Tibial artery (tissue), 4 donors: ENCODE data around the gene RALGPS1.

Experiments used
- DNase-seq, 2 donors: peaks; one replicate each; pipeline ENCODE4 v3.0.0-alpha.2; 2019
- H3K27ac ChIP-seq, 2 donors: fragments of 200-600 bp; sonication (generic) in 1 of 2; 1 replicate in 1 of 2; 2 replicates in 1 of 2; pipeline ENCODE4 v1.5.1; 2018 to 2019; ENCODE audit warnings: mild to moderate bottlenecking in 1 of 2
- H3K27me3 ChIP-seq, 2 donors: fragments of 200-600 bp; sonication (generic) in 1 of 2; one replicate each; pipeline versions ENCODE4 v1.5.1 to v1.6.0; 2016 to 2019
- H3K36me3 ChIP-seq, 3 donors: fragments of 200-600 bp; sonication (generic) in 2 of 3; one replicate each; pipeline ENCODE4 v1.5.1; 2016 to 2019; ENCODE audit warnings: mild to moderate bottlenecking in 2 of 3
- H3K4me1 ChIP-seq, 4 donors: fragments of 200-600 bp; sonication (generic) in 2 of 4; 1 replicate in 3 of 4; 2 replicates in 1 of 4; pipeline ENCODE4 v1.5.1; 2016 to 2019
- H3K4me3 ChIP-seq, 2 donors: fragments of 200-600 bp; sonication (generic) in 1 of 2; 1 replicate in 1 of 2; 2 replicates in 1 of 2; pipeline ENCODE4 v1.5.1; 2018 to 2019; ENCODE audit warnings: mild to moderate bottlenecking in 2 of 2
- H3K9me3 ChIP-seq, 3 donors: fragments of 200-600 bp; sonication (generic) in 1 of 3; one replicate each; pipeline ENCODE4 v1.5.1; 2016 to 2019
- intact Hi-C: fragments of 100-400 bp; cut with DNase I; formaldehyde crosslinking; loops from one replicate; pipeline ENCODE4 v1.15.0; 2023; ENCODE audit warnings: low total_unique reads
- TF ChIP-seq, protein P1 (sequence below), 2 experiments: fragments of 200-600 bp in 1 of 2; fragments of 450-650 bp in 1 of 2; IDR thresholded peaks; one replicate each; pipeline ENCODE4 v1.5.1; 2017 to 2019; ENCODE audit warnings: antibody characterized with exemption in 2 of 2, mild to moderate bottlenecking in 1 of 2, moderate library complexity in 1 of 2

RALGPS1 gene

DNA sequence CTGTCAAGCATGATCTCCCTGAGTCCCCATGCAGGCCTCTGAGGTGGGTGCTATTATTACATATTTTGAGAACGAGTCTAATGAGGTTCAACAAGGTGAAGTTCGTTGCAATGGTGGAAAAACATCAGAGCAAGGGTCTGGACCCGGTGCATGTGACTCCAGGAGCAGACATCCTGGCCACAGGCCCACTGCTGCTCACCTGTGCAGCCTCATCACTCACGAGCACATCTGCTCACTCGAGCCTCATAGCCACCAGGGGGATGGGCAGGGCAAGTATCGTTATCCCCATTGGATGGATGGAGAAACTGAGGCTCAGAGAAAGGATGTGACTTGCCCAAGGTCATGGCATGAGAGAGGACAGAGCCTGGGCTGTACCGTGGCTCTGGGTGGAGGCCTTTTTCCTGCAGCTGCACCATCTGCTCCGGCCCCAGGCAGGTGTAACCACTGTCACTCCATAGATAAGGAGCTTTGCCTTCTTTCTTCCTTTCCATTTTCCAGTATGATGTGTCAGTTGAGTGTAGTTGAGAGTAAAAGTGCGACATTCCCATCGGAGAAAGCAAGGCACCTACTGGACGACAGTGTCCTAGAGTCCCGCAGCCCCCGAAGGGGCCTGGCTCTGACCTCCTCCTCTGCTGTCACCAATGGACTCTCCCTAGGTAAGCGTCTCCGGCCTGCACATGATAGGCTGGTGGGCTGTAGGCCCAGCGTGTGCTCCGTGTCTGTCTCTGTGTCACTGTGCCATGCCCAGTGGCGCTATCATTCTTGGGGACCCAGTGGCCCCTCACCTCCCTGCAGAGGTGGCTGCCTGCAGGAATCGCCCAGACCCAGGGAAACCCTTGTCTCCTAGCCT lies 281.6 kb downstream of the RALGPS1 start:
- Histone ChIP-seq H3K4me3 (no peak overlapping the region), H3K27ac (no peak overlapping the region), H3K9me3 (no peaks in the 10 kb centered on the region), H3K27me3 (no peaks in the 10 kb centered on the region), H3K4me1 (peaks cover 0 to 30% (median 19%) of the 10 kb centered on the region in 4 donors), H3K36me3 (no peaks in the 10 kb centered on the region)
- intact Hi-C loops: no loop called here
- DNase-seq: no peak
- TF ChIP-seq, protein P1, sequence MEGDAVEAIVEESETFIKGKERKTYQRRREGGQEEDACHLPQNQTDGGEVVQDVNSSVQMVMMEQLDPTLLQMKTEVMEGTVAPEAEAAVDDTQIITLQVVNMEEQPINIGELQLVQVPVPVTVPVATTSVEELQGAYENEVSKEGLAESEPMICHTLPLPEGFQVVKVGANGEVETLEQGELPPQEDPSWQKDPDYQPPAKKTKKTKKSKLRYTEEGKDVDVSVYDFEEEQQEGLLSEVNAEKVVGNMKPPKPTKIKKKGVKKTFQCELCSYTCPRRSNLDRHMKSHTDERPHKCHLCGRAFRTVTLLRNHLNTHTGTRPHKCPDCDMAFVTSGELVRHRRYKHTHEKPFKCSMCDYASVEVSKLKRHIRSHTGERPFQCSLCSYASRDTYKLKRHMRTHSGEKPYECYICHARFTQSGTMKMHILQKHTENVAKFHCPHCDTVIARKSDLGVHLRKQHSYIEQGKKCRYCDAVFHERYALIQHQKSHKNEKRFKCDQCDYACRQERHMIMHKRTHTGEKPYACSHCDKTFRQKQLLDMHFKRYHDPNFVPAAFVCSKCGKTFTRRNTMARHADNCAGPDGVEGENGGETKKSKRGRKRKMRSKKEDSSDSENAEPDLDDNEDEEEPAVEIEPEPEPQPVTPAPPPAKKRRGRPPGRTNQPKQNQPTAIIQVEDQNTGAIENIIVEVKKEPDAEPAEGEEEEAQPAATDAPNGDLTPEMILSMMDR (IDR thresholded peaks at IDR 0.05): no peak

DNA sequence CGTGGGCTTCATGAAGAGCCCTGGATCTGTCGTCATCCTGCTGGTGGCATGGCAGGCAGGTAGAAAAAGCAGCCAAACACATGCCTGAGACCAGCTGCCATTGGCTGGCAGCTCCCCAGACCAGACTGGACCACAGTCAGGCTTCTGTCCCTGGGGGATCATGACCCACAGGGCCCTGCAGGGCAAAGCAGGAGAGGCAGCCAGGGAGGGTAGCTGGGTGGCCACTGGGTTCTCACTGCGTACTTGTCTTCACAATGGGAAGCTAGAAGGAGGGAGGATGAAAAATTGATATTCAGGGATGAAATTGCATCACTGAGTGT lies 282.2 kb downstream of the RALGPS1 start:
- no peak overlapping the region for H3K27ac ChIP-seq
- peaks cover 0 to 2% (median 0%) of the 10 kb centered on the region in 3 donors for H3K36me3 ChIP-seq
- H3K27me3 ChIP-seq: no peaks in the 10 kb centered on the region
- intact Hi-C loops: no loop called here
- H3K9me3 ChIP-seq: no peaks in the 10 kb centered on the region
- peaks cover 0 to 30% (median 19%) of the 10 kb centered on the region in 4 donors for H3K4me1 ChIP-seq
- H3K4me3 ChIP-seq: no peak overlapping the region
- TF ChIP-seq, protein P1 (IDR thresholded peaks at IDR 0.05): no peak
- DNase-seq: no peak

- Histone ChIP-seq H3K4me3 (no peak overlapping the region), H3K27ac (peak overlapping the region; percentile 1 to 34), H3K36me3 (peaks cover 0 to 4% (median 0%) of the 10 kb centered on the region in 3 donors), H3K9me3 (no peaks in the 10 kb centered on the region), H3K27me3 (no peaks in the 10 kb centered on the region), H3K4me1 (peaks cover 0 to 30% (median 19%) of the 10 kb centered on the region in 4 donors)
- TF ChIP-seq, protein P1 (IDR thresholded peaks at IDR 0.05): no peak
- no peak for DNase-seq
- intact Hi-C loops: no loop called here
Observed at GRCh38 chr9:127197186-127197860, 282.7 kb downstream of the RALGPS1 start.

DNA sequence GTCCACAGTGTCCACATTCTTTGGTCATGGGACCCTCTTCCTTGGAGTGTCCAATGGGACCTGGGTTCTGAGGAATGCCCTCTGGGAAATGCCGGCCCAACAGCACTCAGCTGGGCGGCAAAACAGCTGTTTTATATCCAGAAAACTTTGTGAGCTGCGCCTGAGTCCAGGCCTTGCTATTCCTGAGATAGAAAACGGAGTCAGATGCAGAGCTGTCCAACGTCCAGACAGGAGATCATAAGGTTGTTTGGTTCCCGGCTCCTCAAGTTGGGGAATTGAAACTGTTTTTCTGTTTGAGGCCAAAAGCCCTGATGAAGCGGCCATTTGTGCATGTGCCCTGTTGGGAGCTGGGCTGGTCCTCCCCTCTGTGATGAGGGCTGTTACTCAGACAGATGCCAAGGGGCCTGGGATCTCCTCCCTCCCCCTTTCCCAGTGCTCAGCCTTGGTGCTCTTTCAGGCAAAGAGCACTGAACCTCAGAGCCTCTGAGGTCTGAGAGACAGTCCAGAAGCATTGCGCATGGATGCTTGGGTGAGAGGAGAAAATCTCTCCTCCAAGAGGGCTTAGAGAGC lies 283.4 kb downstream of the RALGPS1 start:
- intact Hi-C loops: loop anchor here (2.0 kb wide), 1 partner anchor 257 kb away; no protein-coding TSS in a partner anchor
- H3K27ac ChIP-seq: peak overlapping the region; percentile 1 to 34
- H3K4me3 ChIP-seq: no peak overlapping the region
- no peaks in the 10 kb centered on the region for H3K27me3 ChIP-seq
- H3K4me1 ChIP-seq: peaks cover 0 to 30% (median 19%) of the 10 kb centered on the region in 4 donors
- TF ChIP-seq, protein P1 (IDR thresholded peaks at IDR 0.05): no peak
- H3K9me3 ChIP-seq: no peaks in the 10 kb centered on the region
- H3K36me3 ChIP-seq: peaks cover 0 to 4% (median 0%) of the 10 kb centered on the region in 3 donors
- no peak for DNase-seq

DNA sequence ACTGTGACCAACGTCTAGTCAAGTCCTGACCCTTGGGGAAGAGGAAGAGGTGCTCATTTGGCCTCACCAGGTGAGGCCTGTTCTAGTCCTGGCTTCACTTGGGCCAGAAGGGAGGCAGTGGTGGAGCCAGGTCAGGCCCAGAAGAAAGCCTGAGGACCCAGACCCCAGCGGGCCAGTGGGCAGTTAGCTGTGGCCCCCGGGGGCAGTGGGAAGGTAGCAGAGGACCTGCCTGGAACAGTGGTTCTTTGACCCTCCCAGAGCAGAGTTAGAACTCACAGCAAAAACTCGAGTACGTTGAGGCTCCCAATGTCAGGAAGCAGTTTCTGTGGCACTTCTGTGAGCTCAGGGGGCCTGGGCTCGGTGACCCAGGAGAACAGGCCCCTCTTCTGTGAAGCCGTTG lies 284.0 kb downstream of the RALGPS1 start:
- DNase-seq: no peak
- Histone ChIP-seq H3K9me3 (no peaks in the 10 kb centered on the region), H3K4me3 (no peak overlapping the region), H3K27me3 (no peaks in the 10 kb centered on the region), H3K4me1 (peaks cover 0 to 30% (median 19%) of the 10 kb centered on the region in 4 donors), H3K36me3 (peaks cover 0 to 4% (median 0%) of the 10 kb centered on the region in 3 donors), H3K27ac (peak overlapping the region; percentile 1 to 34)
- intact Hi-C loops: loop anchor here (2.0 kb wide), 1 partner anchor 258 kb away; no protein-coding TSS in a partner anchor
- TF ChIP-seq, protein P1 (IDR thresholded peaks at IDR 0.05): no peak
